Ecto neural progenitor cell (in vitro differentiated cells): ENCODE measurements around the gene HOXC12.
A peak's percentile ranks its signal among the peaks of the same experiment; 100 is the strongest.

Source experiments
- DNase-seq: peaks from one replicate; pipeline ENCODE4 v3.0.0-alpha.2; 2018; ENCODE audit warnings: low spot score

The HOXC12 gene

GRCh38 chr12:53954694-53955035 is at the start of gene HOXC12:
TSS of gene HOXC12 (plus strand) at chr12:53954903. CDS start at chr12:53954930, 27 bp downstream.
- DNase-seq: no peak

- DNase-seq: no peak
These were observed 47.6 kb upstream of the HOXC12 start for GRCh38 chr12:53907103-53907502.

GRCh38 chr12:53916788-53917655 is 37.7 kb upstream of the HOXC12 start:
- DNase-seq: no peak

GRCh38 chr12:53924521-53925405 is 29.9 kb upstream of the HOXC12 start:
- no peak for DNase-seq

- no peak for DNase-seq
These were observed 27.3 kb upstream of the HOXC12 start for GRCh38 chr12:53927220-53928029.

- DNase-seq: peak; percentile 41
These were observed 26.5 kb upstream of the HOXC12 start for GRCh38 chr12:53928054-53928835.

GRCh38 chr12:53929527-53929926 is 25.2 kb upstream of the HOXC12 start:
- peak; percentile 40 for DNase-seq

GRCh38 chr12:53930591-53931255 is 24.0 kb upstream of the HOXC12 start:
- peak; percentile 47 for DNase-seq

GRCh38 chr12:53931844-53932581 is 22.7 kb upstream of the HOXC12 start:
- peak; percentile 38 for DNase-seq

GRCh38 chr12:53932915-53933314 is 21.8 kb upstream of the HOXC12 start:
- DNase-seq: peak; percentile 22

- peak; percentile 57 for DNase-seq
These were observed 19.0 kb upstream of the HOXC12 start for GRCh38 chr12:53935383-53936341.

GRCh38 chr12:53937099-53937498 is 17.6 kb upstream of the HOXC12 start:
- DNase-seq: peak; percentile 45

GRCh38 chr12:53937596-53938325 is 16.9 kb upstream of the HOXC12 start:
- peak; percentile 39 for DNase-seq

GRCh38 chr12:53938326-53939140 is 16.2 kb upstream of the HOXC12 start, which contains the start of gene HOXC13:
TSS of gene HOXC13 (plus strand) at chr12:53938831. CDS start at chr12:53938907, 76 bp downstream.
- DNase-seq: peak; percentile 98

GRCh38 chr12:53939141-53940108 is 15.3 kb upstream of the HOXC12 start:
- peak; percentile 75 for DNase-seq
